Spleen (tissue), 7 donors: ENCODE data around the gene CRAT.

Experiments used
- CTCF ChIP-seq, 11 experiments: fragments of 200-600 bp in 7 of 11; fragments of 450-650 bp in 4 of 11; sonication (generic) in 4 of 11; IDR thresholded peaks in 8 of 11; conservative IDR thresholded peaks in 3 of 11; 1 replicate in 7 of 11; 2 replicates in 4 of 11; pipeline versions ENCODE4 v1.4.0 to v1.8.0; 2016 to 2021; ENCODE audit warnings: antibody characterized with exemption in 11 of 11, inconsistent platforms in 4 of 11, mild to moderate bottlenecking in 1 of 11
- POLR2A ChIP-seq, 3 donors: fragments of 450-650 bp; IDR thresholded peaks; one replicate each; pipeline ENCODE4 v1.5.1; 2017; ENCODE audit warnings: antibody characterized with exemption in 3 of 3, mild to moderate bottlenecking in 1 of 3
- POLR2AphosphoS5 ChIP-seq, 3 donors: sonication (generic); formaldehyde crosslinking; IDR thresholded peaks; one replicate each; pipeline ENCODE4 v1.5.1; 2017; ENCODE audit warnings: antibody characterized with exemption in 3 of 3
- donor health status: DM: no; HTN: no; CAD: no; lungs with moderate emphysema.
- donor health status: DM: no; HTN: no; CAD: no.
- donor health status: DM: no; HTN: no; CAD: no.

DNA sequence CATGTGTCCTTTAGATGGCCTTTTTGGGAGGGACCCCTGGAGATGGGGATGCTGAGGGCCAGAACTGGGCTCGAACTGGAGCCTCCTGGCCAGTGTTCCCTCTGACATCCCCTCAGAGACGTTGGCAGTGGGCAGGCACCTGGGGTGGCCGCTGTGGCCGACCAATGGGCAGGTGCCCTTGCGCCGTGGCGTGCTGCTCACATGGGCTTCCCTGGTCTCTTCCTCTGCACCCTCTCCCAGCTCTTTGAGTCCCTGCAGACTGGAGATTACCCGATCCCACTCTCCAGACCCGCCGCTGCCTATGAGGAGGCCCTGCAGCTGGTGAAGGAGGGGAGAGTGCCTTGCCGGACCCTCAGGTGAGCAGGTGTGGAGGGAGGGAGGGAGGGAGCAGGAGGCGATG is 49.6 kb downstream of the CRAT start:
- TF ChIP-seq CTCF (IDR thresholded peaks at IDR 0.05 in 8 of 11, conservative IDR thresholded peaks at IDR 0.05 in 3 of 11), result no peak
- TF ChIP-seq POLR2AphosphoS5 (IDR thresholded peaks at IDR 0.05), result peak in 1 of 3 donors; percentile 12
- TF ChIP-seq POLR2A (IDR thresholded peaks at IDR 0.05), result no peak
